Measurements from ENCODE around the gene PDE4B. TPM values are rescaled to one million over a fixed set of nuclear protein-coding genes. Genes with fewer than 3 reads are reported as not detected.
"Not testable (repeated sequence)": the region's sequence is repeated elsewhere in the genome, so short reads cannot be mapped to it uniquely, and the experiment has no call there.

Gene PDE4B
- total RNA-seq, 3 donors from 2014 or later, result 8.0 to 207 (median 54.4) TPM

GRCh38 chr1:66317248-66317515 lies 524.5 kb downstream of the PDE4B start:
- H3K36me3 ChIP-seq, result no peaks in the 10 kb centered on the region

GRCh38 chr1:66320231-66320630 lies 527.5 kb downstream of the PDE4B start:
- Histone ChIP-seq H3K27ac (no peak overlapping the region), H3K9me3 (no peaks in the 10 kb centered on the region), H3K27me3 (no peaks in the 10 kb centered on the region), H3K4me3 (no peak overlapping the region), H3K4me1 (no peaks in the 10 kb centered on the region), H3K36me3 (no peaks in the 10 kb centered on the region)
- no peak for DNase-seq (ENCODE audit: low spot score in 2 of 2)
- intact Hi-C loops (cut with DNase I; ENCODE audit: low total_unique reads), result no loop called here
- no peak for TF ChIP-seq CTCF (IDR thresholded peaks at IDR 0.05)
- TF ChIP-seq POLR2A (IDR thresholded peaks at IDR 0.05), result no peak
- TF ChIP-seq POLR2AphosphoS5 (IDR thresholded peaks at IDR 0.05), result no peak

More at GRCh38 chr1:66317248-66317515, 524.5 kb downstream of the PDE4B start:
- Histone ChIP-seq H3K9me3 (no peaks in the 10 kb centered on the region), H3K4me3 (no peak overlapping the region), H3K4me1 (no peaks in the 10 kb centered on the region), H3K27me3 (no peaks in the 10 kb centered on the region), H3K27ac (peak overlapping the region; percentile 70 to 78)
- intact Hi-C loops (cut with DNase I; ENCODE audit: low total_unique reads), result loop anchor here (1.0 kb wide), 1 partner anchor 25 kb away; no protein-coding TSS in a partner anchor
- DNase-seq (ENCODE audit: low spot score in 2 of 2), result no peak
- no peak for TF ChIP-seq CTCF (IDR thresholded peaks at IDR 0.05)
- no peak for TF ChIP-seq POLR2AphosphoS5 (IDR thresholded peaks at IDR 0.05)
- no peak for TF ChIP-seq POLR2A (IDR thresholded peaks at IDR 0.05)

GRCh38 chr1:66322462-66322861 lies 529.8 kb downstream of the PDE4B start:
- H3K4me1 ChIP-seq; H3K9me3 ChIP-seq; H3K4me3 ChIP-seq; H3K27me3 ChIP-seq; intact Hi-C loops (cut with DNase I; ENCODE audit: low total_unique reads); H3K27ac ChIP-seq; DNase-seq (ENCODE audit: low spot score in 2 of 2); H3K36me3 ChIP-seq: not testable (repeated sequence)

- intact Hi-C loops (cut with DNase I; ENCODE audit: low total_unique reads), result no loop called here
- Histone ChIP-seq H3K9me3 (no peaks in the 10 kb centered on the region), H3K27me3 (no peaks in the 10 kb centered on the region), H3K36me3 (no peaks in the 10 kb centered on the region), H3K27ac (peak overlapping the region in 1 of 2 donors; percentile 23), H3K4me3 (no peak overlapping the region), H3K4me1 (no peaks in the 10 kb centered on the region)
- TF ChIP-seq POLR2AphosphoS5 (IDR thresholded peaks at IDR 0.05) (no peak), CTCF (IDR thresholded peaks at IDR 0.05) (no peak), POLR2A (IDR thresholded peaks at IDR 0.05) (no peak)
- no peak for DNase-seq (ENCODE audit: low spot score in 2 of 2)
Measured at GRCh38 chr1:66323958-66324625, 531.4 kb downstream of the PDE4B start.

GRCh38 chr1:66325594-66326380 lies 533.1 kb downstream of the PDE4B start:
- no peaks in the 10 kb centered on the region for H3K27me3 ChIP-seq
- intact Hi-C loops (cut with DNase I; ENCODE audit: low total_unique reads), result no loop called here
- no peak overlapping the region for H3K4me3 ChIP-seq
- no peaks in the 10 kb centered on the region for H3K36me3 ChIP-seq
- TF ChIP-seq CTCF (IDR thresholded peaks at IDR 0.05) (no peak), POLR2A (IDR thresholded peaks at IDR 0.05) (no peak), POLR2AphosphoS5 (IDR thresholded peaks at IDR 0.05) (no peak)
- DNase-seq (ENCODE audit: low spot score in 2 of 2), result no peak
- H3K27ac ChIP-seq, result no peak overlapping the region
- no peaks in the 10 kb centered on the region for H3K9me3 ChIP-seq
- no peaks in the 10 kb centered on the region for H3K4me1 ChIP-seq
